ENCODE measurements around the gene MRFAP1.
A peak's percentile ranks its signal among the peaks of the same experiment; 100 is the strongest.
"Not testable (repeated sequence)": the region's sequence is repeated elsewhere in the genome, so short reads cannot be mapped to it uniquely, and the experiment has no call there.

Gene MRFAP1

GRCh38 chr4:6617246-6617645, 23.2 kb upstream of the MRFAP1 start:
- DNase-seq: no peak
- TF ChIP-seq POLR2A (IDR thresholded peaks at IDR 0.05; ENCODE audit: low read length) (no peak), GATA1 (IDR thresholded peaks at IDR 0.05; ENCODE audit: low read depth, low read length) (no peak)

- no peak for DNase-seq
- no peak for TF ChIP-seq POLR2A (IDR thresholded peaks at IDR 0.05; ENCODE audit: low read length)
- no peak for TF ChIP-seq GATA1 (IDR thresholded peaks at IDR 0.05; ENCODE audit: low read depth, low read length)
Measured at GRCh38 chr4:6618386-6619115, 21.9 kb upstream of the MRFAP1 start.

- no peak for TF ChIP-seq POLR2A (IDR thresholded peaks at IDR 0.05; ENCODE audit: low read length)
- TF ChIP-seq GATA1 (IDR thresholded peaks at IDR 0.05; ENCODE audit: low read depth, low read length): no peak
- DNase-seq: no peak
Measured at GRCh38 chr4:6619116-6619465, 21.4 kb upstream of the MRFAP1 start.

GRCh38 chr4:6619466-6620255, 20.8 kb upstream of the MRFAP1 start:
- no peak for DNase-seq
- TF ChIP-seq POLR2A (IDR thresholded peaks at IDR 0.05; ENCODE audit: low read length) (no peak), GATA1 (IDR thresholded peaks at IDR 0.05; ENCODE audit: low read depth, low read length) (no peak)

GRCh38 chr4:6620296-6620695, 20.2 kb upstream of the MRFAP1 start:
- TF ChIP-seq POLR2A (IDR thresholded peaks at IDR 0.05; ENCODE audit: low read length): no peak
- TF ChIP-seq GATA1 (IDR thresholded peaks at IDR 0.05; ENCODE audit: low read depth, low read length): no peak
- no peak for DNase-seq

GRCh38 chr4:6620891-6621555, 19.5 kb upstream of the MRFAP1 start:
- TF ChIP-seq POLR2A (IDR thresholded peaks at IDR 0.05; ENCODE audit: low read length): no peak
- TF ChIP-seq GATA1 (IDR thresholded peaks at IDR 0.05; ENCODE audit: low read depth, low read length): no peak
- no peak for DNase-seq

- no peak for DNase-seq
- no peak for TF ChIP-seq POLR2A (IDR thresholded peaks at IDR 0.05; ENCODE audit: low read length)
- no peak for TF ChIP-seq GATA1 (IDR thresholded peaks at IDR 0.05; ENCODE audit: low read depth, low read length)
Measured at GRCh38 chr4:6621556-6621927, 18.9 kb upstream of the MRFAP1 start.

- DNase-seq: no peak
- TF ChIP-seq POLR2A (IDR thresholded peaks at IDR 0.05; ENCODE audit: low read length): no peak
- TF ChIP-seq GATA1 (IDR thresholded peaks at IDR 0.05; ENCODE audit: low read depth, low read length): no peak
Measured at GRCh38 chr4:6622744-6623143, 17.7 kb upstream of the MRFAP1 start.

- TF ChIP-seq POLR2A (IDR thresholded peaks at IDR 0.05; ENCODE audit: low read length) (no peak), GATA1 (IDR thresholded peaks at IDR 0.05; ENCODE audit: low read depth, low read length) (no peak)
- DNase-seq: no peak
Measured at GRCh38 chr4:6625256-6625655, 15.2 kb upstream of the MRFAP1 start.

GRCh38 chr4:6626066-6626465, 14.4 kb upstream of the MRFAP1 start:
- no peak for TF ChIP-seq POLR2A (IDR thresholded peaks at IDR 0.05; ENCODE audit: low read length)
- no peak for TF ChIP-seq GATA1 (IDR thresholded peaks at IDR 0.05; ENCODE audit: low read depth, low read length)
- DNase-seq: no peak

GRCh38 chr4:6627832-6628231, 12.7 kb upstream of the MRFAP1 start:
- TF ChIP-seq GATA1 (IDR thresholded peaks at IDR 0.05; ENCODE audit: low read depth, low read length) (no peak), POLR2A (IDR thresholded peaks at IDR 0.05; ENCODE audit: low read length) (no peak)
- no peak for DNase-seq

GRCh38 chr4:6628484-6628883, 12.0 kb upstream of the MRFAP1 start:
- not testable (repeated sequence) for DNase-seq

- TF ChIP-seq GATA1 (IDR thresholded peaks at IDR 0.05; ENCODE audit: low read depth, low read length) (no peak), POLR2A (IDR thresholded peaks at IDR 0.05; ENCODE audit: low read length) (no peak)
- DNase-seq: no peak
Measured at GRCh38 chr4:6632125-6632524, 8.4 kb upstream of the MRFAP1 start.

GRCh38 chr4:6633091-6633906, 7.2 kb upstream of the MRFAP1 start:
- DNase-seq: peak in 1 of 2 experiments; percentile 24

More at GRCh38 chr4:6633091-6633906, 7.2 kb upstream of the MRFAP1 start:
- no peak for TF ChIP-seq POLR2A (IDR thresholded peaks at IDR 0.05; ENCODE audit: low read length)
- TF ChIP-seq GATA1 (IDR thresholded peaks at IDR 0.05; ENCODE audit: low read depth, low read length): no peak

All from erythroblast (primary cell).